ENCODE results near the gene KRTAP4-1. TPM values are rescaled to one million over a fixed set of nuclear protein-coding genes. Genes with fewer than 3 reads are reported as not detected.

The KRTAP4-1 gene
- 0.32 TPM in 1 of 5 replicates, not detected in the others for total RNA-seq (2022; extraction: Qiagen RNA extraction; ENCODE audit: low read depth)

DNA sequence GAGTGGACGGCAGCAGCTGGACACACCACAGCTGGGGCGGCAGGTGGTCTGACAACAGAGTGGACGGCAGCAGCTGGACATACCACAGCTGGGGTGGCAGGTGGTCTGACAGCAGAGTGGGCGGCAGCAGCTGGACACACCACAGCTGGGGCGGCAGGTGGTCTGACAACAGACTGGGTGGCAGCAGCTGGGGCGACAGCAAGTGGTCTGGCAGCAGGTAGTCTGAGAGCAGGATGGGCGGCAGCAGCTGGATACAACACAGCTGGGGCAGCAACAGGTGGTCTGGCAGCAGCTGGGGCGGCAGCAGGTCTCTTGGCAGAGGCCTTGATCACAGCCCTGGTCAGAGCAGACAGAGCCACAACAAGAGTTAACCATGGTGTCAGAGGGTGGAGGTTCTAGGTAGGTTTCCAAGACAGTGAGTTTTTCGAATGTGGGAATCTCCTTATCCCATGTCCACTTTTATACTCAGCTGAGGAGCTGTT lies at the start of gene KRTAP4-1:
Gene KRTAP4-1, minus strand, starts transcription at position 432 of the 482 bp plus-strand sequence. Its CDS starts 57 bp downstream, at position 375.

DNA sequence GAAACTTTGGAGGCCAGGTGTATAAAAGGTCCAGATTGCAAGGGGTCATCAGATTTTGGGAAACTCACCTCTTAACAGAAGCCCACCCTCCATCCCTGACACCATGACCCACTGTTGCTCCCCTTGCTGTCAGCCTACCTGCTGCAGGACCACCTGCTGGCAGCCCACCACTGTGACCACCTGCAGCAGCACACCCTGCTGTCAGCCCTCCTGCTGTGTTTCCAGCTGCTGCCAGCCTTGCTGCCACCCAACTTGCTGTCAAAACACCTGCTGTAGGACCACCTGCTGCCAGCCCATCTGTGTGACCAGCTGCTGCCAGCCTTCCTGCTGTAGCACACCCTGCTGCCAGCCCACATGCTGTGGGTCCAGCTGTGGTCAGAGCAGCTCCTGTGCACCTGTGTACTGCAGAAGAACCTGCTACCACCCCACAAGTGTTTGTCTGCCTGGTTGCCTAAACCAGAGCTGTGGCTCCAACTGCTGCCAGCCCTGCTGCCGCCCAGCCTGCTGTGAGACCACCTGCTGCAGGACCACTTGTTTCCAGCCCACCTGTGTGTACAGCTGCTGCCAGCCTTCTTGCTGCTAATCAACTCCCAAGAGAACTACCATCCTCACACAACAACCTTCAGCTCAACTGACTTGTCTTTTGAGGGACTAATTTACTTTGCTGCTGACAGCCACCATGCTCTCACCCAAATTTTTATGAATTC lies 47.8 kb upstream of the KRTAP4-1 start, which contains the start of gene KRTAP9-3:
Gene KRTAP9-3, plus strand, starts transcription at position 51 of the 707 bp plus-strand sequence. Its CDS starts 53 bp downstream, at position 104.

DNA sequence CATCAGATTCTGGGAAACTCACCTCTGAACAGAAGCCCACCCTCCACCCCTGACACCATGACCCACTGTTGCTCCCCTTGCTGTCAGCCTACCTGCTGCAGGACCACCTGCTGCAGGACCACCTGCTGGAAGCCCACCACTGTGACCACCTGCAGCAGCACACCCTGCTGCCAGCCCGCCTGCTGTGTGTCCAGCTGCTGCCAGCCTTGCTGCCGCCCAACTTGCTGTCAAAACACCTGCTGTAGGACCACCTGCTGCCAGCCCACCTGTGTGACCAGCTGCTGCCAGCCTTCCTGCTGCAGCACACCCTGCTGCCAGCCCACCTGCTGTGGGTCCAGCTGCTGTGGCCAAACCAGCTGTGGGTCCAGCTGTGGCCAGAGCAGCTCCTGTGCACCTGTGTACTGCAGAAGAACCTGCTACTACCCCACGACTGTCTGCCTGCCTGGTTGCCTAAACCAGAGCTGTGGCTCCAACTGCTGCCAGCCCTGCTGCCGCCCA lies 41.9 kb upstream of the KRTAP4-1 start, which contains the start of gene KRTAP9-2:
Gene KRTAP9-2, plus strand, starts transcription at position 51 of the 498 bp plus-strand sequence. Its CDS starts 7 bp downstream, at position 58.

DNA sequence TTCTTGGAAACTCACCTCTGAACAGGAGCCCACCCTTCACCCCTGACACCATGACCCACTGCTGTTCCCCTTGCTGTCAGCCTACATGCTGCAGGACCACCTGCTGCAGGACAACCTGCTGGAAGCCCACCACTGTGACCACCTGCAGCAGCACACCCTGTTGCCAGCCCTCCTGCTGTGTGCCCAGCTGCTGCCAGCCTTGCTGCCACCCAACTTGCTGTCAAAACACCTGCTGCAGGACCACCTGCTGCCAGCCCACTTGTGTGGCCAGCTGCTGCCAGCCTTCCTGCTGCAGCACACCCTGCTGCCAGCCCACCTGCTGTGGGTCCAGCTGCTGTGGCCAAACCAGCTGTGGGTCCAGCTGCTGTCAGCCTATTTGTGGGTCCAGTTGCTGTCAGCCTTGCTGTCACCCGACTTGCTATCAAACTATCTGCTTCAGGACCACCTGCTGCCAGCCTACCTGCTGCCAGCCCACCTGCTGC lies 5.2 kb upstream of the KRTAP4-1 start, which contains the start of gene KRTAP9-1:
Gene KRTAP9-1, plus strand, starts transcription at position 51 of the 482 bp plus-strand sequence. Its CDS starts 0 bp downstream, at position 51.

DNA sequence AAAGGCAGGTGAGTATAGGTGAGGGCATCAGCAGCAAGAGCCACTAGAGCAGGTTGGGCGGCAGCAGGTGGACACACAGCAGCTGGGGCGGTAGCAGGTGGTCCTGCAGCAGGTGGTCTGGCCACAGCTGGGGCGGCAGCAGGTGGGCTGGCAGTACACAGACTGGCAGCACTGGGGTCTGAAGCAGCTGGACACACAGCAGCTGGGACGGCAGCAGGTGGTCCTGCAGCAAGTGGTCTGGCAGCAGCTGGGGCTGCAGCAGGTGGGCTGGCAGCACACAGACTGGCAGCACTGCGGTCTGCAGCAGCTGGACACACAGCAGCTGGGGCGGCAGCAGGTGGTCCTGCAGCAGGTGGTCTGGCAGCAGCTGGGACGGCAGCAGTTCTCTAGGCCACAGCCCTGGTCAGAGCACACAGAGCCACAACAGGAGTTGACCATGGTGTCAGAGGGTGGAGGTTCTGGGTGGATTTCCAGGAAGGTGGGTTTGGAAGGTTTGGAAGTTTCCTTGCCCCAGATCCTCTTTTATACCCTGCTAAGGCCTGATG lies 6.9 kb downstream of the KRTAP4-1 start, which contains the start of gene KRTAP4-2:
Gene KRTAP4-2, minus strand, starts transcription at position 495 of the 545 bp plus-strand sequence. Its CDS starts 57 bp downstream, at position 438.

DNA sequence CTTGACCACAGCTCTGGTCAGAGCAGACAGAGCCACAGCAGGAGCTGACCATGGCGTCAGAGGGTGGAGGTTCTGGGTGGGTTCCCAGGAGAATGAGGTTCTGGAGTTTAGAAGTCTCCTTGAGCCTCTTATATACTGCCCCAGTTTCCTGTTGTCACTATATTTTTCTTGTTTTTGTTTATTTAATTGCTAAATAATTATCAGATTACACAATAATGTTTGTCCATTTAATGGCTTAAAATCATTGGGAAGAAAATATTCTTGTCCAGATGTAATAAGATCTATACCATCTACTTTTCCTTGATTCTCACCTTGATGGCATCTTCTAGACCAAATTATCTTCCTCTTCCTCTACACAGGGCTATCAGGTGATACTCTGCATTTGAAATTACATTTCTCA lies 16.6 kb downstream of the KRTAP4-1 start, which contains the start of gene KRTAP4-3:
Gene KRTAP4-3, minus strand, starts transcription at position 101 of the 400 bp plus-strand sequence. Its CDS starts 49 bp downstream, at position 52.

DNA sequence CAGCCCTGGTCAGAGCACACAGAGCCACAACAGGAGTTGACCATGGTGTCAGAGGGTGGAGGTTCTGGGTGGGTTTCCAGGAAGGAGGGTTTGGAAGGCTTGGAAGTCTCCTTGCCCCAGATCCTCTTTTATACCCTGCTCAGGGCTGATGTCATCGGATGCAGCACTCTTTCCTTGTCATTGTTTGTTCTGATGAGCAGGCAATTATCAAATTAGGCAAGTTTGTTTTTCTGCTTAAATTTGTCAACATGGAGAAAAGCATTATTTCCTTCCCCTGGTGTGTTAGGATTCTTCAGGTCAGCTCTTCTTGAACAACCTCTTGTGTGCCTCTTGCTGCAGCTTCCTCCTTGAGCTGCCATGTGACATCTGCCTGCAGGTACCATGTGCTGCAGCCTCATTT lies 24.1 kb downstream of the KRTAP4-1 start, which contains the start of gene KRTAP4-4:
Gene KRTAP4-4, minus strand, starts transcription at position 101 of the 400 bp plus-strand sequence. Its CDS starts 57 bp downstream, at position 44.

DNA sequence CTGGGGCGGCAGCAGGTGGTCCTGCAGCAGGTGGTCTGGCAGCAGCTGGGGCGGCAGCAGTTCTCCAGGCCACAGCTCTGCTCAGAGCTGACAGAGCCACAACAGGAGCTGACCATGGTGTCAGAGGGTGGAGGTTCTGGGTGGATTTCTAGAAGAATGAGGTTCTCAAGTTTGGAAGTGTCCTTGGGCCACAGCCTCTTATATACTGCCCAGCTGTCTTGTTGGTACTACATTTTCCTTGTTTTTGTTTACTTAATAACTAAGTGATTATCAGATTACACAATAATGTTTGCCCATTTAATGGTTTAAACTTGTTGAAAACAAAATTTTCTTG lies 35.1 kb downstream of the KRTAP4-1 start, which contains the start of gene KRTAP4-5:
Gene KRTAP4-5, minus strand, starts transcription at position 174 of the 334 bp plus-strand sequence. Its CDS starts 58 bp downstream, at position 116.

DNA sequence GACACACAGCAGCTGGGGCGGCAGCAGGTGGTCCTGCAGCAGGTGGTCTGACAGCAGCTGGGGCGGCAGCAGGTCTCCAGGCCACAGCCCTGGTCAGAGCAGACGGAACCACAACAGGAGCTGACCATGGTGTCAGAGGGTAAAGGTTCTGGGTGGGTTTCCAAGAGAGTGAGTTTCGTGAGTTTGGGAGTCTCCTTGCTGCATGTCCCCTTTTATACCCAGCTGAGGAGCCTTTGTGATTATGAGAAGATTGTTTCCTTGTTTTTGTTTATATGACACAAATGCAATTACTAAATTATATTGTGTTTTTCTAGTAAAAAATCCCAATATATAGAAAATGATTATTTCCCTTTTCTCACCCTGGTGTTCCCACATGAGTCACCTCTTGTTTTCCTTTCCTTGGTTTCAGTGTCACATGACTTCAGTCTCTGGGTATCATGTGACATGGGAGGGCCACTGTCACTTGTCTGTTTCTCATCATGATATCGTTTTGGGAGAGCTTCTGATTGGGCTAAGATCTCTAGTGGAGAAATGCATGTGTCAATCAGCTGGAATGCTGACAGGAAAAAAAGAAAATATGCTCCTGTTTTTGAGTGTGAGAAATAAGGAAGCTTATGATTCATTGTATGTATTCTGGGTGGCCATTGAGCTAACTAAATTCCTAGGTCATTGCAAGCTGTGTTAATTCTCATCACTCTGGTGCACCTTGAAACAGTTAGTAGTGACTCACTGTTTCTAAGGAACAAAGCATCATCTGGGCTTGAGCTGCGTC lies 44.2 kb downstream of the KRTAP4-1 start, which contains the start of gene KRTAP4-6:
Gene KRTAP4-6, minus strand, starts transcription at position 185 of the 772 bp plus-strand sequence. Its CDS starts 57 bp downstream, at position 128.

Other genes with a start within 250 kb of the KRTAP4-1 start
- gene KRT23, start 247.3 kb downstream of the KRTAP4-1 start, total RNA-seq (2022; extraction: Qiagen RNA extraction; ENCODE audit: low read depth), result 0.08 to 0.31 TPM (median 0.18 TPM) in 3 of 5 replicates, not detected in the others
- not detected in 5 replicates for gene KRT39, start 218.0 kb downstream of the KRTAP4-1 start, total RNA-seq (2022; extraction: Qiagen RNA extraction; ENCODE audit: low read depth)
- not detected in 5 replicates for gene KRT40, start 200.6 kb downstream of the KRTAP4-1 start, total RNA-seq (2022; extraction: Qiagen RNA extraction; ENCODE audit: low read depth)
- gene KRTAP3-3, start 190.7 kb downstream of the KRTAP4-1 start, total RNA-seq (2022; extraction: Qiagen RNA extraction; ENCODE audit: low read depth), result not detected in 5 replicates
- gene KRTAP3-2, start 185.0 kb downstream of the KRTAP4-1 start, total RNA-seq (2022; extraction: Qiagen RNA extraction; ENCODE audit: low read depth), result not detected in 5 replicates
- gene KRTAP3-1, start 175.8 kb downstream of the KRTAP4-1 start, total RNA-seq (2022; extraction: Qiagen RNA extraction; ENCODE audit: low read depth), result not detected in 5 replicates
- gene KRTAP1-5, start 157.7 kb downstream of the KRTAP4-1 start, total RNA-seq (2022; extraction: Qiagen RNA extraction; ENCODE audit: low read depth), result not detected in 5 replicates
- not detected in 5 replicates for gene KRTAP1-4, start 154.7 kb downstream of the KRTAP4-1 start, total RNA-seq (2022; extraction: Qiagen RNA extraction; ENCODE audit: low read depth)
- gene KRTAP1-3, start 150.0 kb downstream of the KRTAP4-1 start, total RNA-seq (2022; extraction: Qiagen RNA extraction; ENCODE audit: low read depth), result not detected in 5 replicates
- gene KRTAP1-1, start 143.5 kb downstream of the KRTAP4-1 start, total RNA-seq (2022; extraction: Qiagen RNA extraction; ENCODE audit: low read depth), result not detected in 5 replicates
- not detected in 5 replicates for gene KRTAP2-1, start 137.6 kb downstream of the KRTAP4-1 start, total RNA-seq (2022; extraction: Qiagen RNA extraction; ENCODE audit: low read depth)
- gene KRTAP2-2, start 129.7 kb downstream of the KRTAP4-1 start, total RNA-seq (2022; extraction: Qiagen RNA extraction; ENCODE audit: low read depth), result not detected in 5 replicates
- gene KRTAP2-3, start 124.8 kb downstream of the KRTAP4-1 start, total RNA-seq (2022; extraction: Qiagen RNA extraction; ENCODE audit: low read depth), result not detected in 5 replicates
- not detected in 5 replicates for gene KRTAP2-4, start 119.0 kb downstream of the KRTAP4-1 start, total RNA-seq (2022; extraction: Qiagen RNA extraction; ENCODE audit: low read depth)
- not detected in 5 replicates for gene KRTAP4-7, start 100.8 kb downstream of the KRTAP4-1 start, total RNA-seq (2022; extraction: Qiagen RNA extraction; ENCODE audit: low read depth)
- not detected in 5 replicates for gene KRTAP4-8, start 86.8 kb downstream of the KRTAP4-1 start, total RNA-seq (2022; extraction: Qiagen RNA extraction; ENCODE audit: low read depth)
- not detected in 5 replicates for gene KRTAP4-16, start 82.7 kb downstream of the KRTAP4-1 start, total RNA-seq (2022; extraction: Qiagen RNA extraction; ENCODE audit: low read depth)
- gene KRTAP4-9, start 79.5 kb downstream of the KRTAP4-1 start, total RNA-seq (2022; extraction: Qiagen RNA extraction; ENCODE audit: low read depth), result not detected in 5 replicates
- not detected in 5 replicates for gene KRTAP4-11, start 66.5 kb downstream of the KRTAP4-1 start, total RNA-seq (2022; extraction: Qiagen RNA extraction; ENCODE audit: low read depth)
- gene KRTAP4-12, start 60.7 kb downstream of the KRTAP4-1 start, total RNA-seq (2022; extraction: Qiagen RNA extraction; ENCODE audit: low read depth), result not detected in 5 replicates
- gene KRTAP4-6, start 44.4 kb downstream of the KRTAP4-1 start, total RNA-seq (2022; extraction: Qiagen RNA extraction; ENCODE audit: low read depth), result not detected in 5 replicates
- gene KRTAP4-5, start 35.1 kb downstream of the KRTAP4-1 start, total RNA-seq (2022; extraction: Qiagen RNA extraction; ENCODE audit: low read depth), result not detected in 5 replicates
- gene KRTAP4-4, start 24.2 kb downstream of the KRTAP4-1 start, total RNA-seq (2022; extraction: Qiagen RNA extraction; ENCODE audit: low read depth), result not detected in 5 replicates
- gene KRTAP4-3, start 16.7 kb downstream of the KRTAP4-1 start, total RNA-seq (2022; extraction: Qiagen RNA extraction; ENCODE audit: low read depth), result not detected in 5 replicates
- not detected in 5 replicates for gene KRTAP4-2, start 6.7 kb downstream of the KRTAP4-1 start, total RNA-seq (2022; extraction: Qiagen RNA extraction; ENCODE audit: low read depth)
- gene KRTAP9-1, start 5.0 kb upstream of the KRTAP4-1 start, total RNA-seq (2022; extraction: Qiagen RNA extraction; ENCODE audit: low read depth), result not detected in 5 replicates
- gene KRTAP9-2, start 41.7 kb upstream of the KRTAP4-1 start, total RNA-seq (2022; extraction: Qiagen RNA extraction; ENCODE audit: low read depth), result not detected in 5 replicates
- not detected in 5 replicates for gene KRTAP9-3, start 47.5 kb upstream of the KRTAP4-1 start, total RNA-seq (2022; extraction: Qiagen RNA extraction; ENCODE audit: low read depth)
- not detected in 5 replicates for gene KRTAP9-8, start 53.1 kb upstream of the KRTAP4-1 start, total RNA-seq (2022; extraction: Qiagen RNA extraction; ENCODE audit: low read depth)
- not detected in 5 replicates for gene KRTAP9-4, start 64.8 kb upstream of the KRTAP4-1 start, total RNA-seq (2022; extraction: Qiagen RNA extraction; ENCODE audit: low read depth)
- not detected in 5 replicates for gene KRTAP9-9, start 70.5 kb upstream of the KRTAP4-1 start, total RNA-seq (2022; extraction: Qiagen RNA extraction; ENCODE audit: low read depth)
- gene KRTAP9-6, start 80.5 kb upstream of the KRTAP4-1 start, total RNA-seq (2022; extraction: Qiagen RNA extraction; ENCODE audit: low read depth), result not detected in 5 replicates
- gene KRTAP9-7, start 90.8 kb upstream of the KRTAP4-1 start, total RNA-seq (2022; extraction: Qiagen RNA extraction; ENCODE audit: low read depth), result not detected in 5 replicates
- gene KRTAP29-1, start 117.9 kb upstream of the KRTAP4-1 start, total RNA-seq (2022; extraction: Qiagen RNA extraction; ENCODE audit: low read depth), result not detected in 5 replicates
- gene KRTAP16-1, start 124.4 kb upstream of the KRTAP4-1 start, total RNA-seq (2022; extraction: Qiagen RNA extraction; ENCODE audit: low read depth), result not detected in 5 replicates
- not detected in 5 replicates for gene KRTAP17-1, start 130.8 kb upstream of the KRTAP4-1 start, total RNA-seq (2022; extraction: Qiagen RNA extraction; ENCODE audit: low read depth)
- not detected in 5 replicates for gene KRT33A, start 165.9 kb upstream of the KRTAP4-1 start, total RNA-seq (2022; extraction: Qiagen RNA extraction; ENCODE audit: low read depth)
- not detected in 5 replicates for gene KRT33B, start 184.9 kb upstream of the KRTAP4-1 start, total RNA-seq (2022; extraction: Qiagen RNA extraction; ENCODE audit: low read depth)
- gene KRT34, start 197.4 kb upstream of the KRTAP4-1 start, total RNA-seq (2022; extraction: Qiagen RNA extraction; ENCODE audit: low read depth), result 0.20 to 0.78 TPM (median 0.31 TPM) in 5 replicates
- gene KRT31, start 212.7 kb upstream of the KRTAP4-1 start, total RNA-seq (2022; extraction: Qiagen RNA extraction; ENCODE audit: low read depth), result not detected in 5 replicates
- not detected in 5 replicates for gene KRT37, start 239.7 kb upstream of the KRTAP4-1 start, total RNA-seq (2022; extraction: Qiagen RNA extraction; ENCODE audit: low read depth)

Measured in A549 treated with ZK216348 at 1 μM for 4 hours (cell line).